GM19397 (cell line): Measurements from ENCODE around the gene AOPEP.
"Not testable (repeated sequence)": the region's sequence is repeated elsewhere in the genome, so short reads cannot be mapped to it uniquely, and the experiment has no call there.

ENCODE experiments used
- ATAC-seq: cut with Tn5 transposase; IDR thresholded peaks from one replicate; pipeline ENCODE4 v1.9.1; 2021; ENCODE audit warnings: mild to moderate bottlenecking, moderate library complexity; ENCODE audit not compliant: unreplicated experiment

AOPEP gene

GRCh38 chr9:94840738-94841137 lies 114.2 kb downstream of the AOPEP start:
- ATAC-seq: no peak

- ATAC-seq: no peak
These were observed 116.6 kb downstream of the AOPEP start for GRCh38 chr9:94843134-94843533.

GRCh38 chr9:94846739-94847138 lies 120.2 kb downstream of the AOPEP start:
- no peak for ATAC-seq

GRCh38 chr9:94847486-94847885 lies 121.0 kb downstream of the AOPEP start:
- ATAC-seq: no peak

- ATAC-seq: not testable (repeated sequence)
These were observed 122.3 kb downstream of the AOPEP start for GRCh38 chr9:94848791-94849190.

GRCh38 chr9:94850540-94851434 lies 124.3 kb downstream of the AOPEP start:
- ATAC-seq: no peak

GRCh38 chr9:94851467-94851866 lies 125.0 kb downstream of the AOPEP start:
- no peak for ATAC-seq

GRCh38 chr9:94851892-94852291 lies 125.4 kb downstream of the AOPEP start:
- no peak for ATAC-seq

- no peak for ATAC-seq
These were observed 125.9 kb downstream of the AOPEP start for GRCh38 chr9:94852373-94852772.

GRCh38 chr9:94853887-94854286 lies 127.4 kb downstream of the AOPEP start:
- ATAC-seq: no peak

GRCh38 chr9:94855903-94856302 lies 129.4 kb downstream of the AOPEP start:
- no peak for ATAC-seq

GRCh38 chr9:94857791-94858190 lies 131.3 kb downstream of the AOPEP start:
- no peak for ATAC-seq

GRCh38 chr9:94859226-94859625 lies 132.7 kb downstream of the AOPEP start:
- no peak for ATAC-seq

GRCh38 chr9:94859891-94860290 lies 133.4 kb downstream of the AOPEP start:
- ATAC-seq: no peak

- ATAC-seq: peak; percentile 94
These were observed 134.4 kb downstream of the AOPEP start for GRCh38 chr9:94860678-94861588.

GRCh38 chr9:94861589-94862272 lies 135.2 kb downstream of the AOPEP start:
- ATAC-seq: no peak

GRCh38 chr9:94864196-94864595 lies 137.7 kb downstream of the AOPEP start:
- ATAC-seq: no peak

GRCh38 chr9:94864862-94865509 lies 138.5 kb downstream of the AOPEP start:
- no peak for ATAC-seq

- ATAC-seq: no peak
These were observed 139.3 kb downstream of the AOPEP start for GRCh38 chr9:94865582-94866452.

GRCh38 chr9:94866770-94867169 lies 140.3 kb downstream of the AOPEP start:
- ATAC-seq: no peak
